ENCODE measurements around the gene XRCC2.
"Not testable (repeated sequence)": the region's sequence is repeated elsewhere in the genome, so short reads cannot be mapped to it uniquely, and the experiment has no call there.

XRCC2 gene

DNA sequence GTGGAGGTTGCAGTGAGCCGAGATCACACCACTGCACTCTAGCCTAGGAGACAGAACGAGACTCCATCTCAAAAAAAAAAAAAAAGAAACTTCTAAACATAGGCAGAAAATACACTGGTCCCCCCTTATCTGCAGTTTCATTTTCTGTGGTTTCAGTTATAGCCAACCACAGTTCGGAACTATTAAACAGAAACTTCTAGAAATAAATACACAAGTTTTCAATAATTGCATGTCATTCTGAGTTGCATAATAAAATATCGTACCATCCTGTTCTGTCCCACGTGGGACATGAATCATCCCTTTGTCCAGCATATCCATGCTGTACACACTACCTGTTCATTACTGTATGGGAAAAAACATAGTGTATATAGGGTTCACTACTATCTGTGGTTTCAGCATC lies 8.0 kb downstream of the XRCC2 start:
- H3K4me3 ChIP-seq (ENCODE audit: low read length) = no peak overlapping the region
- no peak for DNase-seq (ENCODE audit: low read depth, low spot score)

DNA sequence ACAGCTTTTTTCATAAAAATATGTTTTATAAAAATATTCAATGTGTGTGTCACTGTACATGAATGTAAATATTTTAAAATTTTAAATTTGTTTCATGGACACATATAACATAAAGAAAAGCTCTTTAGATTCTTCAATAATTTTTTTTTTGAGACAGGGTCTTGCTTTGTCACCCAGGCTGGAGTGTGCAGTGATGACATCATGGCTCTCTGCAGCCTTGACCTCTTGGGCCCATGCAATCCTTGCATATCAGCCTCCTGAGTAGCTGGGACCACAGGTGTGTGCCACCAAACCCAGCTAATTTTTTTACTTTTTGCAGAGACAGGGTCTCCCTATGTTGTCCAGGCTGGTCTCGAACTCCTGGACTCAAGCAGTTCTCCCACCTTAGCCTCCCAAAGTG lies 9.9 kb downstream of the XRCC2 start:
- no peak for DNase-seq (ENCODE audit: low read depth, low spot score)
- H3K4me3 ChIP-seq (ENCODE audit: low read length) = no peak overlapping the region

DNA sequence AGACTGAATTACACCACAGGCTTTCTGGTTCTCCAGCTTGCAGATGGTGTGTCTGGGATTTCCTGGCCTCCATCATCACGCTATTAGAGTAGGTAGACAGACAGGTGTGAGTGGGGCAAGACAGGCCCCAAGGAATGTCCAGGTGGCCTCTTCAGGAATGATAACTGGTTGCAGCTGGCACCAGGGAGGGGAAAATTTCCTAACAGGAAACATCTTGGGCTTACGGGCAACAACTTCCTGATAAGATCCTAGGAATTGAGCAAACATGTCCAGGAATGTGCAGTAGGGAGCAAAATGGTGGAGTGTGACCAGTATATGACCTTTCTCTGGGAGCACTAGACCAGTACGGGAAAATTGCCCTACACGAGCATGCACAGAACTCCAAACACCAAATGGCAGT lies 11.3 kb downstream of the XRCC2 start:
- no peak for DNase-seq (ENCODE audit: low read depth, low spot score)
- no peak overlapping the region for H3K4me3 ChIP-seq (ENCODE audit: low read length)

DNA sequence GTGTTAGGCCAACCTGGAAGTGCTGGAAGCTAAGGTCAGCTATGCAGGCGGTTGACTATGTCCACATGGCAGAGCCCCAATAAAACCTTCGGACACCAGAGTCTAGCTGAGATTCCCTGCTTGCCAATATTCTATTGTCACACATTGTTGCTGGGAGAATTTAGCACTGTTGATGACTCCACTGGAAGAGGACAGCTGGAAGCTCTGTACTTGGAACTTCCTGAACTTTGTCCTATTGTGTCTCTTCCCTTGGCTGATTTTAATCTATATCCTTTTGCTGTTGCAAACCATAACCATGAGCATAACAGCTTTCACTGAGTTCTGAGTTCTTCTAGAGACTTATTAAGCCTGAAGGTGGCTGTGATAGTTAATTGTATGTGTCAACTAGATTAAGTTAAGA lies 12.0 kb downstream of the XRCC2 start:
- H3K4me3 ChIP-seq (ENCODE audit: low read length) = no peak overlapping the region
- no peak for DNase-seq (ENCODE audit: low read depth, low spot score)

DNA sequence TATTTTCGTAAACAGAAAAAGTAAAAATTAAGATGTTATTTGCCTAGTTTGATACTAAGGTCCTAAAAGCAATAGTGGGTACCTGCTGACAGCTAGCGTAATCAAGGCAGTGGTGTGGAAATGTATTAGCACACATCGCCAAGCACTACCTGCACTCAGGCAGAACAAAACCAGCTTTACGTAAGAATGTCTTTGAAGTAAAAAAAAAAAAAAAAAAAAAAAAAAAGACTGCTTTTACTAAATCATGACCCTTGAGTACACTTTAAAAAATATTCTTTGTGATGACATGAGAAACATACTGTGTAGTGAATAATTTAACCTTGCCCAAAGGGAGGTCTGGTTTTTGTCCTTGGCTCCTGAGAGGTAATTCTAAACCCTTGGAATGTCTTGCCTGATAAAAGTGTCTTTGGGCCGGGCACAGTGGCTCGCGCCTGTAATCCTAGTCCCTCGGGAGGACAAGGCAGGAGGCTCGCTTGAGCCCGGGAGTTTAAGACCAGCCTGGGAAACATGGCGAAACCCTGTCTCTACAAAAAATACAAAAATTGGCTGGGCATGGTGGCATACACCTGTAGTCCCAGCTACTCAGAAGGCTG lies 12.7 kb downstream of the XRCC2 start:
- no peak overlapping the region for H3K4me3 ChIP-seq (ENCODE audit: low read length)
- DNase-seq (ENCODE audit: low read depth, low spot score) = no peak

DNA sequence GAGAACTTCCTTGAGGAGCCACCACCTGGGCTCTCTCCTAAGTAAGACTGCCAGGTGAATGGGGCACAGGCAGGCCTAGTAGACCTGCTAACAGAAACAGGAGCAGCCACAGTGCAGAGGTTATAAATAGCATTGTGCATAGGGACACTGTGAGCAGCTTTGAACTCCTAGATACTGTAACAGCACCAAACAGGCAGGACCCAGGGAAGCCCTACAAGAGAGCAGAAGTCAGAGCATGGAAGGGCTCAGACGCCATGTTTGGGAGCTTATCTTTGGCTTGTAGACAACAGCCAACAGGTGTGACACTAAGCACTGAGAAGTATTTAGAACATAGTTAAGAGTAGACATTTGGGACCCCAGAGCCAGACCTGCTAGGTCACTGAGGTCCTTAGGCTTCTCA lies 14.5 kb downstream of the XRCC2 start:
- no peak for DNase-seq (ENCODE audit: low read depth, low spot score)
- no peak overlapping the region for H3K4me3 ChIP-seq (ENCODE audit: low read length)

DNA sequence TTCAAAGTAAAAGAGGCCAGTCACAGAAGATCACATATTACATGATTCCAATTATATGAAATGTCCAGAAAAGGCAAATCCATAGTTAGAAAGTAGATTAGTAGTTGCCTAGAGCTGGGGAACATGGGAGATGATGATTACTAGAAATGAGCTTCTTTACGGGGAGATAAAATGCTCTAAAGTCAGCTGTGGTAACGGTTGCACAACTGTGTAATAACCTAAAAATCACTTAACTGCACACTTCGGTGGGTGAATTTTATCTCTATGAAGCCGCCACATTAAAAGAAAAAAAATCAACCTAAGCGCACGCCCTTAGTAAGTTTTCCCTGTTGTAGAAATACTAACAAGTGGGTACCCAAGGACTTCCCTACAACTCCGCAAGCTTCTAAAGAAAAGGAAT lies 15.9 kb downstream of the XRCC2 start:
- H3K4me3 ChIP-seq (ENCODE audit: low read length) = no peak overlapping the region
- DNase-seq (ENCODE audit: low read depth, low spot score) = no peak

DNA sequence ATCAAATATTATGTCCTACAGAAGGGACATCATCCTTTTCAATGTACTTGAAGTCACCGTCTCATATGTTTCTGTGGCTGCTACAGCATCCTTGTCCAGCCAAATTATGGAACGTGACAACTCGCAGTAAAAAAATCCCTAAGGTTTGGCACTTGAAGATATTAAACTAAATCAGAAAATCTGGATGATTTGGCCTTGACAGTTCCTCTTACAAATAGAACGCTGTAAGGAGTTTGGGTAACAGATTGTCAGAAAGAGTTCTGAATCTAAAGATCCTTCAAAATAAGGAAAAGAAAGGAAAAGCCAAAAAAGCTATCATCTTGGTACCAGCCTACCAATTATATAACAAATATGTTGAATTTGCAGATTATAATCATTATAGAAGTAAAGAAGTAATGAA lies 21.0 kb downstream of the XRCC2 start:
- no peak for DNase-seq (ENCODE audit: low read depth, low spot score)
- no peak overlapping the region for H3K4me3 ChIP-seq (ENCODE audit: low read length)

DNA sequence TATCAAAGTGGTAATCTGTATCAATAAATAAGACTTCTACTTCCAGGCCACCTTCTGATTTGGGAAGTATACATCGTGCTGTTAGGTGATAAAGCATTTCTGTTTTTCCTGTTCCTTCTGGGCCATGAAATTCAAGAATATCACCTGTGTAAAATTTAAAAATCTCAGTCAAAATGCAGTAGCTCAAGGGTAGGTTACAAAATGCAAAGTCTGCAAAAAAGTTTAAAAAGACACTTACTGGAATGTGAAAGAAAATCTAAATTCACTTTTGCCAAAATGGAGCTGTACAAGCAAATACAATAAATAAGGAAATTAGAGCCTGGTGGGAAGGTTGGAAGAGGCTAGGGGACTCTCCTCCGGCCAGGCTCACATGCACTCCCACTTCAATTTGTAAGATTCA lies 26.7 kb downstream of the XRCC2 start:
- DNase-seq (ENCODE audit: low read depth, low spot score) = no peak
- no peak overlapping the region for H3K4me3 ChIP-seq (ENCODE audit: low read length)

DNA sequence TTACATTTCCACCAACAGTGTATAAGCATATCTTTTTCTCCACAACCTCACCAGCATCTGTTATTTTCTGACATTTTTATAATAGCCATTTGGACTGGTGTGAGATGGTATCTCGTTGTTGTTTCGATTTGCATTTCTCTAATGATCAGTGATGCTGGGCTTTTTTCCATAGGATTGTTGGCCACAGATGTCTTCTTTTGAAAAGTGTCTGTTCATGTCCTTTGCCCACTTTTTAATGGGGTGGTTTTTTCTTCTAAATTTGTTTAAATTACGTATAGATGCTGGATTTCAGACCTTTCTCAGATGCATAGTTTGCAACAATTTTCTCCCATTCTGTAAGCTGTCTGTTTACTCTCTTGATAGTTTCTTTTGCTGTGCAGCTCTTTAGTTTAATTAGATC lies 28.9 kb downstream of the XRCC2 start:
- DNase-seq (ENCODE audit: low read depth, low spot score) = no peak
- no peak overlapping the region for H3K4me3 ChIP-seq (ENCODE audit: low read length)

DNA sequence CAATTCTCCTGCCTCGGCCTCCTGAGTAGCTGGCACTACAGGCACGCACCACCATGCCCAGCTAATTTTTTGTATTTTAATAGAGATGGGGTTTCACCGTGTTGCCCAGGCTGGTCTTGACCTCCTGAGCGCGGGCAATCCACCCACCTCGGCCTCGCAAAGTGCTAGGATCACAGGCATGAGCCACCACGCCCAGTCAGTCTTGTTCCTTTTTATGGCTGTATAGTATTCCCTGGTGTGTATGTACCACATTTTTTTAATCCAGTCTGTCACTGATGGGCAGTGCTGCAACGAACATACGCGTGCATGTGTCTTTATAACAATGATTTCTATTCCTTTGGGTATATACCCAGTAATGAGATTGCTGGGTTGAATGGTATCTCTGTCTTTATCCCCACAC lies 29.4 kb downstream of the XRCC2 start:
- not testable (repeated sequence) for H3K4me3 ChIP-seq (ENCODE audit: low read length); DNase-seq (ENCODE audit: low read depth, low spot score)

DNA sequence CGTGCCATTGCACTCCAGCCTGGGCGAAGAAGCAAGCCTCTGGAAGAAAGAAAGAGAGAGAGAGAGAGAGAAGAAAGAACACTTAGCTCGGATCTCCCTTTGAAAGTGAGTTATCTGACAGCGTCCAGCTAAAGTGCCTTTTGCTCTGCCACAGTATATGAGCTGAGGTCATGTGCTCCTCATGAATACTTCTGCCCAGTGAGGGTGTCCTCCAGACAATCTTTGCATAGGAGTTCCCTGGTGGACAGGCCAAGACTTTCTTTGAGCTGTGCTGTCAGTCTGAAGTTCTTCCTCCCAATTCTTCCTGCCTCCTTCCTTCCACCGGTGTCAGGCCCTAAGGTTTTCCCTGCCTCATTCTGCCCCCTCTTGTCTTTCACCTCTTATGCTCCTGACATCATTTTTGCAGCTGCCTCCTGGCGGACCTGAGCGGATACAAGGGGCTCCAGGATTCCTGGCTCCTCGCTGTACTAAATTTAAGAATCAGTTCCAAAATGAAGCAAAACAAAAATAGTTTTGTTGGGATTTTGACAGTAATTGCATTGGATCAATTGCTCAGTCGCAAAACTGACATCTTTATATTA lies 31.9 kb downstream of the XRCC2 start:
- no peak overlapping the region for H3K4me3 ChIP-seq (ENCODE audit: low read length)
- DNase-seq (ENCODE audit: low read depth, low spot score) = no peak

DNA sequence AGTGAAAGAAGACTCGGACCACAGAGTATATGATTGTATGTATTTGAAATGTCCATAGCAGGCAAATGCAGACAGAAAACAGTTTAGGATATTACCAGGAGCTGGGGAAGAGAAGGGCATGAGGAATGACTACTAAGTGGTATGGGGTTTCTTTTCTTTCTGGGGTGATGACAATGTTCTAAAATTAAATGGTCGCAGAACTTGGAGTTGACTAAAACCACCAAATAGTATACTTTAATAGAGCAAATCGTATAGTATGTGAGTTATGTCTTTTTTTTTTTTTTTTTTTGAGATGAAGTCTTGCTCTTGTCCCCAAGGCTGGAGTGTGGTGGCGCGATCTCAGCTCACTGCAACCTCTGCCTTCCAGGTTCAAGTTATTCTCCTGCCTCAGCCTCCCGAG lies 34.6 kb downstream of the XRCC2 start:
- no peak for DNase-seq (ENCODE audit: low read depth, low spot score)
- no peak overlapping the region for H3K4me3 ChIP-seq (ENCODE audit: low read length)

DNA sequence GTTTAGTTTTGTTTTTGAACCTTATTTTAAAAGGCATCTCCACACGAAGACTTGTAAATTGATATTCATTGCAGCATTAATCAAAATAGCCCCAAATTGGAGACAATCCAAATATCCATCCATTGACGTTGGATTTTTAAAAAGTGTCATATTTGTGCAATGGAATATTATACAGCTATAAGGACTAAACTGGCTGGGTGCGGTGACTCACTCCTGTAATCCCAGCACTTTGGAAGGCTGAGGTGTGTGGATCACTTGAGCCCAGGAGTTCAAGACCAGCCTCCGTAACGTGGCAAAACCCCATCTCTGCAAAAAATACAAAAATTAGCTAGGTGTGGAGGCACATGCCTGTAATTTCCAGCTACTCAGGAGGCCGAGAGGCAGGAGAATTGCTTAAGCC lies 35.1 kb downstream of the XRCC2 start:
- DNase-seq (ENCODE audit: low read depth, low spot score) = no peak
- H3K4me3 ChIP-seq (ENCODE audit: low read length) = no peak overlapping the region

DNA sequence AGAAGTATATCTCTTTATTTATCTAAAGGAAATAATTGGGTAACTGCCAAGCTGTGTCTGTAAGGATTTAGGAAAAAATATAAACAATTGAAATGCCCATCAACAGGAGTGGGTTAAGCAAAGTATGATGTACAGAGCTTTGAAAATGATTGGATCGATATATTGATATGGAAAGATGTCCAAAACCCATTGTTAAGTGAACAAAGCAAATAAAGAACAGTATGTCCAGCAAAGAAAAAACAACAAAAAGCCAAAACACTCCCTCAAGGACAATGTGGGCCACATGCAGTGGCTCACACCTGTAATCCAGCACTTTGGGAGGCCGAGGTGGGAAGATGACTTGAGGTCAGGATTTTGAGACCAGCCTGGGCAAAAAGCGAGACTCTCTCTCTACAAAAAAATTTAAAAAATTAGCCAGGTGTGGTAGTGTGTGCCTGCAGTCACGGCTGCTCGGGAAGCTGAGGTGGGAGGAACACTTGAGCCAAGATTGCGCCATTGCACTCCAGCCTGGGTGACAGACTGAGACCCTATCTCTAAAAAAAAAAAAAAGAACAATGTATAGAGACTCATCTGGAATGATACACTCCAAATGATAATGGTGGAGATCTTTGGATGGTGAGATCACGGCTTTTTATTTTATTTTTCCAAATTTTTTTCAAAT lies 37.9 kb downstream of the XRCC2 start:
- H3K4me3 ChIP-seq (ENCODE audit: low read length) = no peak overlapping the region
- DNase-seq (ENCODE audit: low read depth, low spot score) = no peak

DNA sequence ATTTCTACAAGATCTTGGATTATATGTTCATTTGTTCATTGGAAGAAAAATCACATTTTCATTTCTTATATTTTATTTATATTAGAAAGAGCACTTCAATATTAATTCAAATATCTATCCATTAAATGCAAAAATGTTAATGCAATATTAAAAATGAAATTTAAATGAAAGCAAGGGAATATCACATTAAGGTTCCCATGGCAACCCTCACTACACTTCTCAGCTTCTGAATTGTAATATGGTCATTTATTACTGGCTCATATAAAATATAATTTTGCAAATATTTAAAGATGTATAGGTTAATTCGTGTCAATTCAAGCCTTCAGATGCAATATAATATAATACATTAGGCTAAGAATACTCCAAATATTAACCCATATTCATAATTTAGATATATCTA lies 38.8 kb downstream of the XRCC2 start:
- DNase-seq (ENCODE audit: low read depth, low spot score) = no peak
- no peak overlapping the region for H3K4me3 ChIP-seq (ENCODE audit: low read length)

DNA sequence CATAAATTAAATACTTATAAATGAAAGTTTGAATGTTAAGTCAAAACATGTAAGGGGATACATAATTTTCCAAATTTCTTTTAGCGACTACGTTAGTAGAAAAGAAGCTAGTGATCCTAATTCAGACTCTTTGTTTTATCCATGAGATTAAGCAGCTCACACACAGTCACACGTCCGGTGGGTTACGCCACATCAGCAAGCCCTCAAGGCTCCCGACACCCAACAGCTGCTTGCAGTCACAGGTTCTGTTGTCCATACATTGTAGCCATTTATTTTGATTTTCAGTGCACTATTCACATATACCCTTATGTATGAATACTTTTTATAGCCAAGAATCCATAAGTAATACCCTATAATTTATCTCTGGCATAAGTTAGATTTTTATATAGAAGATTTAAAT lies 39.5 kb downstream of the XRCC2 start:
- H3K4me3 ChIP-seq (ENCODE audit: low read length) = no peak overlapping the region
- DNase-seq (ENCODE audit: low read depth, low spot score) = no peak

DNA sequence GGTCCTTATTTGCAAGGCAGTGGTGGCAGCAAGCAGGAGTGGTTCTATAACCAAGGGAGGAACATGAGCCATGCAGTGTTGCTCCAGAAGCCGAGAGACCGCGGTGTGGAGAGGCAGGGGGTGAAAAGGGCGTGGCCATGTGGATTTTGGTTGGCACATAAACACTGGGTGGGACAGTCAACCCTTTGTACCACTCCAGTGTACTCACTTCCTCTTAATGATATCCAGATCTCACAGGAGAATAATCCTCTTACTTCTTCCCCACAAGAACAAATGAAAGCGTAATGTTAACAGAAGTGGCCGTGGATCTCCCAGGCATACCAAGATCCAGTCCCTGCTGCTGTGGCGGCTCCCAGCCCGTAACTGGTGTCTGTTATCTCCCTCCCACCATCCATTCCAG lies 42.4 kb downstream of the XRCC2 start:
- DNase-seq (ENCODE audit: low read depth, low spot score) = no peak
- no peak overlapping the region for H3K4me3 ChIP-seq (ENCODE audit: low read length)

DNA sequence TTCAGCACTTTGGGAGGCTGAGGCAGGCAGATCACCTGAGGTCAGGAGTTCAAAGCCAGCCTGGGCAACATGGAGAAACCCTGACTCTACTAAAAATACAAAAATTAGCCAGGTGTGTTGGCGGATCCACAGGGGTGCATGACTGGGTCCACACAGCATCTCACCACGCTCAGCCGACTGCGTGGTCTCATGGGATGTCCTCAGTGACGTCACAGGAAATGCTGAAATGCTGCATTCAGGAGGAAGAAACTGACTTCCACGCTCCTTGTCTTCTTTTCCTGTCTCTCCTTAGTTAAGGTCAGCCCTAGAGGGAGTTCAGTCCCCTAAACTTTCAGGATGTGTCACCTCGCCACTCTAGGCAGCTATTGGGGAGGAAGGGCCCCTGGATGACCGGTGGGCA lies 42.9 kb downstream of the XRCC2 start:
- no peak for DNase-seq (ENCODE audit: low read depth, low spot score)
- no peak overlapping the region for H3K4me3 ChIP-seq (ENCODE audit: low read length)

DNA sequence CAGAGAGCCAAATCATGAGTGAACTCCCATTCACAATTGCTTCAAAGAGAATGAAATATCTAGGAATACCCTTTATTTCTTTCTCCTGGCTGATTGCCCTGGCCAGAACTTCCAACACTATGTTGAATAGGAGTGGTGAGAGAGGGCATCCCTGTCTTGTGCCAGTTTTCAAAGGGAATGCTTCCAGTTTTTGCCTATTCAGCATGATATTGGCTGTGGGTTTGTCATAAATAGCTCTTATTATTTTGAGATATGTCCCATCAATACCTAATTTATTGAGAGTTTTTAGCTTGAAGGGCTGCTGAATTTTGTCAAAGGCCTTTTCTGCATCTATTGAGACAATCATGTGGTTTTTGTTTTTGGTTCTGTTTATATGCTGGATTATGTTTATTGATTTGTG lies 47.2 kb downstream of the XRCC2 start:
- not testable (repeated sequence) for H3K4me3 ChIP-seq (ENCODE audit: low read length); DNase-seq (ENCODE audit: low read depth, low spot score)

DNA sequence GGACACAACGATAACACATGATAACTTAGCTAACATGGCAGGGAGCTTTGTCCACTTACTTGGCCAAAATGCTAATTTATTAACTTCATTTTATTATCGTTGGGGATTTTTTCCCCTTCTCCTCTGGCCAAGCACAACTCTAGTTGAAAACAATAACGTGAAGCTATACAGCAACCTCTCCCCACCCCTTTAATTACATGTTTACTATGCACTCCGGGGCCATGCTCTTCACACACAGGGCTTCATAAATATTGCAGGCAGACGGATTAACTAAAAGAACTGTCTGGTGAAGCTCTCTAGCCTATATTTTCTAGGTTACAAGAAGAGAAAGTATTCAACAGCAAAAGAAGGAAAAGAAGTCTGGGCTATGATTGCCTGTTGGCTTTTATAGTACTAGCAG lies 51.7 kb downstream of the XRCC2 start:
- DNase-seq (ENCODE audit: low read depth, low spot score) = no peak
- H3K4me3 ChIP-seq (ENCODE audit: low read length) = no peak overlapping the region
